GM19455 (cell line): ENCODE data around the gene NBPF3.
"Not testable (repeated sequence)": the region's sequence is repeated elsewhere in the genome, so short reads cannot be mapped to it uniquely, and the experiment has no call there.

Experiments used
- ATAC-seq: cut with Tn5 transposase; IDR thresholded peaks from one replicate; pipeline ENCODE4 v1.9.1; 2021; ENCODE audit not compliant: unreplicated experiment

Gene NBPF3

DNA sequence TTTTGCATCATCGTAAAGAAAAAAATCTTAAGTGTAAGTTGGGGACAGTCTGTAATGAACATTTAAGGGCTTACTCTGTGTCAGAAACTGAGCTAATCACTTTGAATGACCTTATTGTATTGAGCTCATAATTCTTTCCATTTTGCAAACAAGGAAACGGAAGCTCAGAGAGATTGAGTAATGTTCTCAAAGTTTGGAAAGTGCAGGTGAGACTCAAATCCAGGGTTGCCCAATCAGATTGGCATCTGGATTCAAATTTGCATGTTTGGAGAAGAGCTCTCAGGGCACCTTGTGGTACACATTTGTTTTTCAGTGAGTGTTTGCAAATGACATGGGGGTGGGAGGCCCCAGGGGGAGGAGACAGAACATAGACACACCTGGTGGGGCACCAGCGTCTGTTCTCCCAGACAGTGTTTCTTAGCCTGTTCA lies 77.2 kb downstream of the NBPF3 start:
- no peak for ATAC-seq

DNA sequence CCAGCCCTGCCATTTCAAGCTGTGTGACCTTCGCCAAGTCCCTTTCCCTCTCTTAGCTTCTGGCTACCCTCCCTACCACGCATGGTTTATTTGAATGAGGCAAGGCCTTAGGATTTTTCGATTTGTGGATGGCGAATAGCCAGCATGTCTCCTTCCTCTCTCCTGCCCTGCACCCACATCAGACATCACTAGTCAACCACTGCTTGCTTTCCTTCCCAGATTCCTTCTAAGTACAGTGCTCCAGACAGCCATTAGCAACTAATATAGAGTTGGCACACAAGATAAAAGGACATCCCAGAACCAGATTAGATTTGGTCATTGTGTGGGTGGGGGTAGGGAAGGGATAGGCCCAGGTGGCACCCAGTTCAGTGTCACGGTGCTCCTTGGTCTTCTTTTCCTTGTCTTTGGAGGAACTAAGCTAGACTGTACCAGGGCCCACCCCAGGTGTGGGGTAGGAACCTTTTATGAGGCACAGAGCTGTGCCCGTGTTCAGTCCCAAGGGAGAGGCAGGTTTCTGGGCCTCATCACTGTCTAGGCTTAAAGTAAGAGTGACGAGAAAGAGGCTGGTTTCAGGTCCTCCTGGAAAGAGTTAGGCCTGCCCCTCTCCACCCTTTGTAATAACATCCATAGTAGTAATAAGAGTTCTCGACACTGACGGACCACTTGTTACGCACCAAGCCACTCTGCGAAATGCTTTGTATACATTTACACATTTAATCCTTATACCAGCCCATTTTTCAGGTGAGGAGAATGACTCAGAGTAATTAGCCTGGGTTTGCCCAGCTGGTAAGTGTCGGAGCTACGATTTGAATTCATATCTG lies 77.9 kb downstream of the NBPF3 start:
- no peak for ATAC-seq

DNA sequence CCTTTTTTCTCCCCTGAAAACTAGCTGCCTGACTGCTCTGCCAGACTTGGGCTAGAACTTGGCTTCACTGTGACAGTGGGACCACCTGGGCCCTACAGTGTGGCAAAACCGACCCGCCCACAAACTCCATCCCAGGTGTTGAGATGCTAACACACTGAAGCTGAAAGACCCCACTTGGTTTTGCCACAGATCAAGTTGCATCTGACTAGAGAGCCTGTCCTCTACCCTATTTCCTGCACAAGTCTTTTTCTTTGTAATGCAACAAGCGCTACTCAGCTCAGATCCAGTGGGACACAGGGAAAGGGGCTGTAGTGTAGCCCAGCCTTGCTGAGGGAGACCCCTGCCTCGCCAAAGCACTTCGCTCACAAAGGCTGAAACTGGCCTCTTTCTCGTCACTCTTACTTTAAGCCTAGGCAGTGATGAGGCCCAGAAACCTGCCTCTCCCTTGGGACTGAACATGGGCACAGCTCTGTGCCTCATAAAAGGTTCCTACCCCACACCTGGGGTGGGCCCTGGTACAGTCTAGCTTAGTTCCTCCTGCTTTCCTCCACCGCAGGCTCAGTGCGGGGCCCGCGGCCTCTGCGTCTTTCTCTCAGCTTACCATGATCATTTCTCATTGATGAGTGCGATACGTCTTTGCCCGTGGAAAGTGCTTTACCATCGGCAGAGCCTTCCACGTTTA lies 79.0 kb downstream of the NBPF3 start:
- ATAC-seq, result no peak

DNA sequence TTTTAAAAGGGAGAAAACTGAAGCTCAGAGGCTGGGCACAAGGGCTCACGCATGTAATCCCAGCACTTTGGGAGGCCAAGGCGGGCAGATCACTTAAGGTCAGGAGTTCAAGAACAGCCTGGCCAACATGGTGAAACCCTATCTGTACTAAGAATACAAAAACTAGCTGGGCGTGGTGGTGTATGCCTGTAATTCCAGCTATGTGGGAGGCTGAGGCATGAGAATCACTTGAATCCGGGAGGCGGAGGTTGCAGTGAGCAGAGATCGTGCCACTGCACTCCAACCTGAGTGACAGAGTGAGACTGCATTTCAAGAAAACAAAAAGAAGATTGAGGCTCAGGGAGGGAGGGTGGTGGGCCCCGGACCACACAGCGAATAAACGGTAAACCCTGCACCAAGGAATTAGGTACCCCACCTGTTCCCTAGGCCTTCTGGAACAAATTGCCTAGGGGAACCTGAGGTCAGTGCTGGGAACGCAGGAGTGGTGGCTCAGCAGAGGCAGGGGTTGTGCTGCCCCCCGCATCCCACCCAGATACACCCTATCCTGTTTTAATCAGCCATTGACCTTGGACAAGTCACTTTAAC lies 79.6 kb downstream of the NBPF3 start:
- not testable (repeated sequence) for ATAC-seq

DNA sequence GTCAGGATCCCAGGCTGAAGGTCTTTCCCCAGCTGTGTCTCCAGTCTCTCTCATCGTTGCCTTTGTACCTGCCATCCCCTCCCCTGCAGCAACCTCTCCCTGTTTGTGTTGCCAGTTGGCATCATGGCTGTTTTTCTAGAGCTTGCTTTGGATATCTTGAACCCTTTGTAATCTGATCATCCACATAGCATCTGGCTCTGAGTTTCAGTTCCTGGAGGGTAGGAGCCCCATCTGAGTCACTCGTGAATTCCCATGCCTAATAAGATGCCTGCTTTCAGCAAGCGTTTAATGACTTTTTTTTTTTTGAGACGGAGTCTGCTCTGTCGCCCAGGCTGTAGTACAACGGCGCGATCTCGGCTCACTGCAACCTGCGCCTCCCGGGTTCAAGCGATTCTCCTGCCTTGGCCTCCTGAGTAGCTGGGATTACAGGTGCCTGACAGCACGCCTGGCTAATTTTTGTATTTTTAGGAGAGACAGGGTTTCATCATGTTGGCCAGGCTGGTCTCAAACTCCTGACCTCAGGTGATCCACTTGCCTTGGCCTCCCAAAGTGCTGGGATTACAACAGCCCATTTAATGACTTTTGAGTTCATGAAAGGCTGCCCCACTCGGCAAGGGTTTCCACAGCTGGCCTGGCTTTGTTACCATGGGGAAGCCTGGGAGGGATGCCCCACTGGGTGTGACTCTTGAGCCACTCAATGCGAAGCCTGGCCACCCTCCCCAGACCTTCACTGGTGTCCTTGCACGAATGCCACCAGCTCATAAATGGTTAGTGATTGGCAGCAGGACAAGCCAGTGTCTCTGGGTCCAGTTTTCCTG lies 81.2 kb downstream of the NBPF3 start:
- ATAC-seq, result no peak

DNA sequence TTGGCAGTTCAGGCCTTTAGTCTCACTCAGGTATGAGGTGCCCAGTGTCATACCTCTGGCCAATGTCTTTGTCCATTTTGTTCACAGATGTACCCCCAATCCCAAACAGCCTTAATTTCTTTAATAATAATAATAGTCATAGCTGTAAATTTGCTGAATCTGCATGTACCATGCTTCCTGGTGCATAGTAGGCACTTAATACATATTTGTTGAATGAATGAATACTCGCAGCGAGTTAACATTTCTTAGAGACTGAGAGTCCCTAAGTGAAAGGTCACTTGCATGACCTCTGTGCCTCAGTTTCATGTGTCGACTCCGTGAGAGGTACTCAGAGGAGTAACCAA lies 81.8 kb downstream of the NBPF3 start:
- no peak for ATAC-seq

DNA sequence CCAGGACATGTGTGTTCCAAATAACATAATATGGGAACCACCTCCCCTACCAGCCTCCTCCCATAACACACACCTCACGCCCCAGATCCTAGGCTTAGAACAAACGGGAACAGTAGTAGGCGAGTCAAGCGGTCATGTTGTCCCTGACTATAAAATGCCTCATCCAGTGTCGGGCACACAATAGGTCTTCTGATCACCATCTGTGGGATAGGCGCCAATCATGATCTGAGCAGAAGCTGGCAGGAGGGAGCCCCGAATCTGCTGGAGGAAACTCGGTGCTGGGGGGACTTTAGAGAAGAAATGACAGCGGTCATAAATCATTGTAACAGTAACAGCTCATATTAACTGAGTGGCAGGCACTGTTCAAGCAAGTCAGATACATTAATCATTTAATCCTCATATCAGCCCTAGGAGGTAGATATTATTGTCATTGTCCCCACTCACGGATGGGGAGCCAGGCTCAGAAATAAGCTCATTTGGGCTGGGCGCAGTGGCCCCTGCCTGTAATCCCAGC lies 82.6 kb downstream of the NBPF3 start:
- ATAC-seq, result no peak

DNA sequence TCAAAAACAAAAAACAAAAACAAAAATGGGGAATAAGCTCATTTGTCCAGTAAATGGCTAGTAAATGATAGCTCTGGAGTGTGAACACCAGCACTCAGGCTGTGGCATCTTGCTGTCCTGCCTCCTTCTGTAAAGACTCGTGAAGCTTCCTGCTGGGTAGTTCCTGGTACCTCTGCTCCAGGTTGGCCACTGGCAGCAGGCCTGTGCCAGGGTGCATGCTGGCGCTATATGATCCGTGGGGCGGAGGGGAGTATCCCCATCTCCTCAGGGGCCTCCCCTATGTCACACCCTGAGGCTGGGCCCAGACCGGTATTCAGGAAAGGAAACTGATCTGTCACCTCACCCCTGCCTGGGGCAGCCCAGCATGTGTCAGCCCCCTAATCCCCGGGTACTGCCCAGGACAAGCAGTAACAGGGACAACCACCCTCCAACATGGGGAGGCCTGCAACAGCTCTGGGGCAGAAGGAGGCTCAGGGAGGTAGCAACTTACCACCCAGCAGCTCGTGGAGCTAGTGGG lies 83.4 kb downstream of the NBPF3 start:
- ATAC-seq, result no peak

DNA sequence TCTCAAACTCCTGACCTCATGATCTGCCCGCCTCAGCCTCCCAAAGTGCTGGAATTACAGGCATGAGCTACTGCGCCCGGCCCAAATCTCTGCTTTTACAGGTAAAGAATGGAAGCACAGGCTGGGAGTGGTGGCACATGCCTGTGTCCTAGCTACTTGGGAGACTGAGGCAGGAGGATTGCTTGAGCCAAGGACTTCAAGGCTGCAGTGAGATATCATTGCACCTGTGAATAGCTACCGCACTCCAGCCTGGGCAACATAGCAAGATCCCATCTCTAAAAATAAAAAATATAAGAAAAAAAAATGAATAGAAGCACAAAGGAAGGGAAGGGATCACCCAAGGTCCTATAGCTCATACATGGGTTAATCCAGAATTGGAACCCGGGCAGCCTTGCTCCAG lies 84.3 kb downstream of the NBPF3 start:
- ATAC-seq, result no peak

DNA sequence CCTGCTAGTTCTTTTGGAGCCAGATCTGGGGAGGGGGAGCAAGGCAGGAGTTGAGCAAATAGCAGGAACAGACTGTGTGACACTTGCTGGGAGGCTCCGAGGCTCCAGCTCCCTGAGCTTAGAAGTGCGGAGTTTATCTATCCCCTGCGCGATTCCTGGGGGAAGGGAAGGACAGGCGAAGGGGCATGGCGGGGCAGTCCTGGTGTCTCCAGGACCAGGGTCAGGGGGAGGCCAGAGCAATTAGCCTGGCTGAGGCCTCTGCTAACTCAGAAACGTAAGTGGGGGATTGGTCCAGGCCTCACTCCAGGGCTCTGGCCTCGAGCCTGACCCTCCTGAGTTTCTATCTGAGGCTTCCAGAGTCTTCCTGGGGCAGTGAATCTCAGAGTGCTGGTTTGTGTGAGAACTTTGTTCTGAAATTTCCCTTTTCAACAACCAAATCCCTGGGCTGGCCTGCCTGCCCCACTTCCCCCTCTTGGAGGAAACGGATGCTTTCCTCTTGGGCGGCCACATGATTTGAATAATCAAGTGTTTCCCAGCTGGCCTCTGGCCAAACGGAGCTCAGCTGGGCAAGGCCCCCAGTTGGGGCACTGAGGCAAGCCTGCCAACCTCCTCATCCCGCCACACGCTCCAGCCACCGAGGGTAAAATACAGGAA lies 84.9 kb downstream of the NBPF3 start:
- no peak for ATAC-seq

DNA sequence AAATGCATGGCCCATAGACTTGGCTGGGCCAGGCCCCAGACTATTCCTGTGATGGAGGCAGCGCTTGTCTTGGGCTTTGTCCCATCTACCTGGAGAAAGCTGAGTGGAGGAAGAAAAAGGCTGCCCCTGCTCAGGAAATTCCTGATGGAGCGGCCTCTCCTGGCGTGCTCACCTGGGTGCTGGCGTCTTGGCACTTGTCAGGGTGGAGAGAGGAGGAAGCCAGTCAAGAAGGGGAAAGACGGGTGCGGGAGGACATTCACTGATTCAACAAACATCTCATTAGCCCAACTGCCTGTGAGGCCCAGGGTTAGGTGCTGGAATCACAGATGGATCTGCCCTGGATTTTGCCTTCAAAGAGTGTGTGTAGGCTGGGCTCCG lies 85.4 kb downstream of the NBPF3 start:
- no peak for ATAC-seq

DNA sequence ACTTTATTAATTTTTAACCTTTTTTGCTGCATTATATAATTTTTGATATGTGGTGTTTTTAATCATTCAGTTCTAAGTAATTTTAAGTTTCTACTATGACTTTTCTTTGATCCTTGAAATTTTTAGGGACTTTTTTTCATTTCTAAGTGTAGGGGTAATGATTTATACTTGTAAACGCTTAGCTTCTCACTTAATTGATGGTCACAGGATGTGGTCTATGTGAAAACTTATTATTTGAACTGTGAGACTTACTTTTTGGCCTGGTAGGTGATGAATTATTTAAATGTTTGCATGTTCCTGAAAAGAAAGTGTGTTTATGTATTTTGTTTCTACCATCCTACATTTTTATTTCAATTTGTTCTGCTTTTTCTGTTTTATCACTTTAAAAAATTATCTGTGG lies 86.5 kb downstream of the NBPF3 start:
- no peak for ATAC-seq

DNA sequence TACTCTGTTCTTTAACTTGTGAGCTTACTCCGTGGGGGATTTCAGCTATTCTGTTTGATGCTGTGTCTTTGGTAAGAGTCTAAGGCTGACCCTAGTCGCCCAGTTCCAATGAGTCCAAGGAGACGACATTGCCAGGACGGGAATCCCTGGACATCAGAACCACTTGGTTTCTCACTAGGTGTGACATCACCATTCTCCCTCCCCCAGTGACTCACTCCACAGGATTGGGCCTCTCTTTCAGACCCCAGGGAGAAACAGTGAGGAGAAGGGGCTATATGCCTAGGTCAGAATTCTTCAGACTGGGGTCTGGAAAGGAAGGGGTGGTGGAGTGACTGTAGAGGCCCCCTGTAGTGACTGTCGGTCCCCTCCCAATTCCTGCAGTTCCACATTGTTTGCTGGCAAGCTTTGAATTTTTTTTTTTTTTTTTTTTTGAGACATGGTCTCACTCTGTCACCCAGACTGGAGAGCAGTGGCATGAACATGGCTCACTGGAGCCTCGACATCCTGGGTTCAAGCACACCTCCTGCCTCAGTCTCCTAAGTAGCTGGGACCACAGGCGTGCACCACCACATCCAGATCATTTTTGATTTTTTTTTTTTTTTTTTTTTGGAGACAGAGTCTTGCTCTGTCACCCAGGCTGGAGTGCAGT lies 90.6 kb downstream of the NBPF3 start:
- no peak for ATAC-seq

DNA sequence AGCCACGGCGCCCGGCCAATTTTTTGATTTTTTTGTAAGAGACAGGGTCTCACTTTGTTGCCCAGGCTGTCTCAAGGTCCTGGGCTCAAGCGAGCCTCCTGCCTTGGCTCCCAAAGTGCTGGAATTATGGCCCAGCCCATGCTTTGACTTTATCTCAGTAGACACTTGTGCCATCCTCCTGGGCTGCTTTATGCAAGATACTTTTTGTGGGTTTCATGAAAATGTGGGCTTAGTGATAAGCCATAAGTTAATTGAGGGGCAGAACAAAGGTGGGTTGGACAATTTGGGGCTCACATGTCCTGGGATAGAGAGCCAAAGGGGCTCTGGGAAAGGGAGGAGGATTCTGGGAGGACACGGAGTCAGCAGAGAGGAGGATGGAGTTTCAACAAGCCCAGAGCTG lies 91.3 kb downstream of the NBPF3 start:
- no peak for ATAC-seq

DNA sequence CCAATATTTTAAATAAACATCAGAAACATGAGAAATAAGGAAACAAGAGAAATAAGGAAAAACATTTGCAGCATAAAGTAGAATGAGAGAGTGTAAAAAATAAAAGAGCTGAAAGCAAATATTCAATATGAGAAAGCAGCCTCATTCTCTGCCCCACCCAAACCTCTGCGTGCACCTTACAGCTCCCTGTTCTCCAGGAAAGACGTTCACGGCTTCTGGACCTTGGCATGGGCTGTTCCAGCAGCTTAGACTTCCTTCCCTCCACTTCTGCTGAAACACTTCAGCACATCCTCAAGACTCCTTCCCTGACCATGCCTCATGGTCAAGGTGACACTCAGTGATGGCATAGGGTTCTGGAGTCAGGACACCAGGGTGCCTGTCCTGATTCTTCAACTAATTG lies 92.6 kb downstream of the NBPF3 start:
- ATAC-seq, result no peak

DNA sequence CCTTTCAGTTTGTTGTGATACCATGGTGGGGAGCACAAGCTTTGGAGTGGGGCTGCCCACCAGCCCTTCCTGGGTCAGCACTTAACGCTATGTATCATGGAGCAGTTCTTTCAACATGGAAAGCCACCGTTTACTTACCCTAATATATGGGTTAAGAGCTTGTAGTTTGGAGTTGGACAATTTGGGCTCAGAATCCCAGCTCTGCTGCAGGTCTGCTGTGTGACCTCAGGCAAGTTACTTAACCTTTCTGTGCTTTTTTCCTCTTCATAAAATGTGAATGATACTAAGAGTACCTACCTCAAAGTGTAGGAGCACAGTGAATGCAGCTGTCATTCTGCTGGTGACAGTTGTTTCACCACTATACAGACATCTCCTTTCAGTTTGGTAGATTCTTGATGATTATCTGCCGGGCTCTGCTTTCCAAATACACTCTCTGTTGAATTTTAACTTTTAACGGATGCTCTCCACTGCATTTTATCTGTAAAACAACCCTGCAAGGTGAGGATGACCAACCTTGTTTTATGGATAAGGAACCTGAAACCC lies 93.1 kb downstream of the NBPF3 start:
- no peak for ATAC-seq

DNA sequence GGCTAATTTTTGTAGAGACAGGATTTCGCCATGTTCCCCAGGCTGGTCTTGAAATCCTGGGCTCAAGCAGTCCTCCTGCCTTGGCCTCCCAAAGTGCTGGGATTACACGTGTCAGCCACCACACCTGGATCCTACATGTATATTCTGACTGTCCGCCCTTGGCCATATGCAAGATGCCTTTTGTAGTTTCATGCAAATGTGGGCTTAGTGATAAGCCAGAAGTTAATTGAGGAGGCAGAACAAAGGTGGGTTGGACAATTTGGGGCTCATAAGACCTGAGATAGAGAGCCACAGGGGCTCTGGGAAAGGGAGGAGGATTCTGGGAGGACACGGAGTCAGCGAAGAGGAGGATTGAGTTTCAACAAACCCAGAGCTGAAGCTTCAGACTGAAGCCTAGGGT lies 94.2 kb downstream of the NBPF3 start:
- no peak for ATAC-seq
